ENCODE data around the gene SPATA2L.
"Not testable (repeated sequence)": the region's sequence is repeated elsewhere in the genome, so short reads cannot be mapped to it uniquely, and the experiment has no call there.

Gene SPATA2L

GRCh38 chr16:89709166-89709565 lies 7.7 kb upstream of the SPATA2L start:
- DNase-seq, result no peak

- no peak for DNase-seq
These were observed 7.0 kb upstream of the SPATA2L start for GRCh38 chr16:89708481-89708931.

GRCh38 chr16:89707695-89708094 lies 6.2 kb upstream of the SPATA2L start:
- DNase-seq, result no peak

GRCh38 chr16:89706518-89707260 lies 5.2 kb upstream of the SPATA2L start:
- DNase-seq, result no peak

- no peak for DNase-seq
These were observed 3.5 kb upstream of the SPATA2L start for GRCh38 chr16:89705006-89705405.

GRCh38 chr16:89704281-89704680 lies 2.8 kb upstream of the SPATA2L start:
- DNase-seq, result no peak

- peak in 2 of 58 donors; percentile 27 to 33 for DNase-seq
These were observed 668 bp downstream of the SPATA2L start for GRCh38 chr16:89700649-89701424.

GRCh38 chr16:89700100-89700648 lies 1.3 kb downstream of the SPATA2L start:
- peak; percentile 67 to 99 (median 97) for DNase-seq

GRCh38 chr16:89699629-89700099 lies 1.8 kb downstream of the SPATA2L start:
- DNase-seq, result not testable (repeated sequence)

GRCh38 chr16:89698717-89699116 lies 2.8 kb downstream of the SPATA2L start:
- not testable (repeated sequence) for DNase-seq

- no peak for DNase-seq
These were observed 3.7 kb downstream of the SPATA2L start for GRCh38 chr16:89697616-89698331.

GRCh38 chr16:89697161-89697615 lies 4.3 kb downstream of the SPATA2L start:
- DNase-seq, result peak in 1 of 58 donors; percentile 17

- DNase-seq, result no peak
These were observed 4.8 kb downstream of the SPATA2L start for GRCh38 chr16:89696670-89697128.

GRCh38 chr16:89695875-89696669 lies 5.4 kb downstream of the SPATA2L start:
- DNase-seq, result peak in 1 of 58 donors; percentile 51

- DNase-seq, result peak in 6 of 58 donors; percentile 21 to 52 (median 32)
These were observed 6.2 kb downstream of the SPATA2L start for GRCh38 chr16:89695086-89695874.

GRCh38 chr16:89694784-89695085 lies 6.8 kb downstream of the SPATA2L start:
- DNase-seq, result peak in 1 of 58 donors; percentile 52

- no peak for DNase-seq
These were observed 7.3 kb downstream of the SPATA2L start for GRCh38 chr16:89693931-89694783.

GRCh38 chr16:89693289-89693731 lies 8.2 kb downstream of the SPATA2L start:
- DNase-seq, result no peak
